ENCODE measurements around the gene MAD1L1. TPM values are rescaled to one million over a fixed set of nuclear protein-coding genes. Genes with fewer than 3 reads are reported as not detected.

Gene MAD1L1
- total RNA-seq, 1 donor from 2014 or later, result 32.3 TPM

- H3K4me3 ChIP-seq (ENCODE audit: insufficient read depth, low read depth, low read length), result no peak overlapping the region
- H3K27me3 ChIP-seq (ENCODE audit: insufficient read depth, low read length), result no peaks in the 10 kb centered on the region
- no peak overlapping the region for H3K4me2 ChIP-seq (ENCODE audit: low read length)
- Mint-ChIP-seq H3K27ac (ENCODE audit: unreplicated experiment) (no peak overlapping the region), H3K9me3 (ENCODE audit: unreplicated experiment) (peaks cover 3% of the 10 kb centered on the region), H3K4me1 (ENCODE audit: low read depth, unreplicated experiment) (peaks cover 2% of the 10 kb centered on the region), H3K27me3 (ENCODE audit: low read depth, unreplicated experiment) (no peaks in the 10 kb centered on the region), H3K36me3 (ENCODE audit: low read depth, unreplicated experiment) (peaks cover 1% of the 10 kb centered on the region), H3K4me3 (ENCODE audit: unreplicated experiment) (no peak overlapping the region)
- H3K9me3 ChIP-seq (ENCODE audit: insufficient read depth, low read depth, low read length), result no peaks in the 10 kb centered on the region
- no peaks in the 10 kb centered on the region for H3K36me3 ChIP-seq (ENCODE audit: insufficient read depth, low read length)
- H4K20me1 ChIP-seq (ENCODE audit: insufficient read depth, low read length), result no peaks in the 10 kb centered on the region
- no peak for TF ChIP-seq EZH2 (IDR thresholded peaks at IDR 0.05; ENCODE audit: insufficient read depth, low read length)
- no peak for TF ChIP-seq CTCF (IDR thresholded peaks at IDR 0.05; ENCODE audit: insufficient read depth, low read depth, low read length)
- FAIRE-seq, result no peak
- no peak overlapping the region for H2AFZ ChIP-seq (ENCODE audit: low read depth, low read length)
- no peaks in the 10 kb centered on the region for H3K79me2 ChIP-seq (ENCODE audit: insufficient read depth, low read length)
- no peak for DNase-seq (ENCODE audit: low read depth)
- H3K9ac ChIP-seq (ENCODE audit: low read length), result no peak overlapping the region
- H3K27ac ChIP-seq (ENCODE audit: low read depth, low read length), result no peak overlapping the region
- peaks cover 20% of the 10 kb centered on the region for H3K4me1 ChIP-seq (ENCODE audit: insufficient read depth, low read length)
Observed at GRCh38 chr7:1902231-1902855, 330.4 kb downstream of the MAD1L1 start.

- DNase-seq (ENCODE audit: low read depth), result no peak
Observed at GRCh38 chr7:1901431-1902210, 331.1 kb downstream of the MAD1L1 start.

More at GRCh38 chr7:1901431-1902210, 331.1 kb downstream of the MAD1L1 start:
- Histone ChIP-seq H3K79me2 (ENCODE audit: insufficient read depth, low read length) (no peaks in the 10 kb centered on the region), H3K36me3 (ENCODE audit: insufficient read depth, low read length) (no peaks in the 10 kb centered on the region), H4K20me1 (ENCODE audit: insufficient read depth, low read length) (no peaks in the 10 kb centered on the region), H3K27me3 (ENCODE audit: insufficient read depth, low read length) (no peaks in the 10 kb centered on the region), H3K9me3 (ENCODE audit: insufficient read depth, low read depth, low read length) (no peaks in the 10 kb centered on the region), H3K4me3 (ENCODE audit: insufficient read depth, low read depth, low read length) (no peak overlapping the region), H3K4me2 (ENCODE audit: low read length) (no peak overlapping the region), H3K27ac (ENCODE audit: low read depth, low read length) (no peak overlapping the region), H3K9ac (ENCODE audit: low read length) (no peak overlapping the region), H3K4me1 (ENCODE audit: insufficient read depth, low read length) (peaks cover 20% of the 10 kb centered on the region), H2AFZ (ENCODE audit: low read depth, low read length) (no peak overlapping the region)
- no peak for FAIRE-seq
- H3K4me3 Mint-ChIP-seq (ENCODE audit: unreplicated experiment), result no peak overlapping the region
- peaks cover 1% of the 10 kb centered on the region for H3K9me3 Mint-ChIP-seq (ENCODE audit: unreplicated experiment)
- H3K4me1 Mint-ChIP-seq (ENCODE audit: low read depth, unreplicated experiment), result peaks cover 7% of the 10 kb centered on the region
- no peak for TF ChIP-seq CTCF (IDR thresholded peaks at IDR 0.05; ENCODE audit: insufficient read depth, low read depth, low read length)
- no peak for TF ChIP-seq EZH2 (IDR thresholded peaks at IDR 0.05; ENCODE audit: insufficient read depth, low read length)
- no peak overlapping the region for H3K27ac Mint-ChIP-seq (ENCODE audit: unreplicated experiment)
- no peaks in the 10 kb centered on the region for H3K27me3 Mint-ChIP-seq (ENCODE audit: low read depth, unreplicated experiment)
- peaks cover 1% of the 10 kb centered on the region for H3K36me3 Mint-ChIP-seq (ENCODE audit: low read depth, unreplicated experiment)
